H9 (cell line): ENCODE data around the gene MAPKAP1. TPM values are rescaled to one million over a fixed set of nuclear protein-coding genes. Genes with fewer than 3 reads are reported as not detected.

Experiments used
- DNase-seq: peaks from one replicate; pipeline ENCODE4 v3.0.0-alpha.2; 2017
- H2AFZ ChIP-seq: one replicate; pipeline ENCODE4 v1.6.1; 2013; ENCODE audit warnings: mild to moderate bottlenecking, low read length, control low read depth, moderate library complexity
- H2AK5ac ChIP-seq: 2 replicates; pipeline ENCODE4 v1.6.1; 2013; ENCODE audit warnings: low read length, control low read depth, mixed read lengths; ENCODE audit not compliant: insufficient read length
- H2BK120ac ChIP-seq: one replicate; pipeline ENCODE4 v1.6.1; 2013; ENCODE audit warnings: low read depth, mild to moderate bottlenecking, low read length, control low read depth, inconsistent platforms; ENCODE audit not compliant: poor library complexity, severe bottlenecking
- H2BK12ac ChIP-seq: 2 replicates; pipeline ENCODE4 v1.6.1; 2013; ENCODE audit warnings: low read length, control low read depth, mixed read lengths, low read depth; ENCODE audit not compliant: insufficient read length
- H2BK15ac ChIP-seq: 2 replicates; pipeline ENCODE4 v1.6.1; 2013; ENCODE audit warnings: low read depth, low read length, control low read depth
- H2BK20ac ChIP-seq: one replicate; pipeline ENCODE4 v1.6.1; 2013; ENCODE audit warnings: low read depth, mild to moderate bottlenecking, low read length, control low read depth, inconsistent platforms; ENCODE audit not compliant: poor library complexity, severe bottlenecking
- H2BK5ac ChIP-seq: 2 replicates; pipeline ENCODE4 v1.6.1; 2013; ENCODE audit warnings: low read length, control low read depth, mixed read lengths; ENCODE audit not compliant: insufficient read length
- H3K14ac ChIP-seq: 2 replicates; pipeline ENCODE4 v1.6.1; 2013; ENCODE audit warnings: low read length, control low read depth; ENCODE audit not compliant: insufficient read depth
- H3K18ac ChIP-seq: 2 replicates; pipeline ENCODE4 v1.6.1; 2013; ENCODE audit warnings: low read depth, mild to moderate bottlenecking, mixed read lengths, low read length, control low read depth; ENCODE audit not compliant: insufficient read length
- H3K23ac ChIP-seq: 2 replicates; pipeline ENCODE4 v1.6.1; 2013; ENCODE audit warnings: low read length, control low read depth, mixed read lengths, low read depth; ENCODE audit not compliant: insufficient read length
- H3K23me2 ChIP-seq: 2 replicates; pipeline ENCODE4 v1.6.1; 2013; ENCODE audit warnings: low read depth, mild to moderate bottlenecking, mixed read lengths, low read length, control low read depth; ENCODE audit not compliant: insufficient read length, poor library complexity, severe bottlenecking
- H3K27ac ChIP-seq: 2 replicates; pipeline ENCODE4 v1.5.1; 2013; ENCODE audit warnings: low read length, control low read depth, mixed read lengths, low read depth; ENCODE audit not compliant: insufficient read length
- H3K27me3 ChIP-seq: 2 replicates; pipeline ENCODE4 v1.6.1; 2013; ENCODE audit warnings: low read length, control low read depth, inconsistent platforms; ENCODE audit not compliant: insufficient read depth
- H3K4ac ChIP-seq: 2 replicates; pipeline ENCODE4 v1.6.1; 2013; ENCODE audit warnings: low read depth, mild to moderate bottlenecking, control low read depth, inconsistent platforms, low read length, moderate library complexity
- H3K4me1 ChIP-seq: 2 replicates; pipeline ENCODE4 v1.6.1; 2013; ENCODE audit warnings: low read length, control low read depth, inconsistent platforms; ENCODE audit not compliant: insufficient read depth
- H3K4me2 ChIP-seq: 2 replicates; pipeline ENCODE4 v1.6.1; 2013; ENCODE audit warnings: low read length, control low read depth, mixed read lengths; ENCODE audit not compliant: insufficient read length, insufficient read depth
- H3K56ac ChIP-seq: 2 replicates; pipeline ENCODE4 v1.6.1; 2013; ENCODE audit warnings: low read depth, mild to moderate bottlenecking, mixed read lengths, low read length, control low read depth; ENCODE audit not compliant: insufficient read length
- H3K79me1 ChIP-seq: 2 replicates; pipeline ENCODE4 v1.6.1; 2013; ENCODE audit warnings: low read depth, mild to moderate bottlenecking, moderate library complexity, low read length, control low read depth, inconsistent platforms; ENCODE audit not compliant: insufficient read depth, poor library complexity, severe bottlenecking
- H3K79me2 ChIP-seq: 2 replicates; pipeline ENCODE4 v1.6.1; 2013; ENCODE audit warnings: low read length, control low read depth, inconsistent platforms; ENCODE audit not compliant: insufficient read depth
- H3K9ac ChIP-seq: 2 replicates; pipeline ENCODE4 v1.6.1; 2013; ENCODE audit warnings: low read length, control low read depth, mixed read lengths; ENCODE audit not compliant: insufficient read length; ENCODE audit errors: extremely low read depth
- H3K9me3 ChIP-seq: one replicate; pipeline ENCODE4 v1.6.1; 2013; ENCODE audit warnings: low read depth, low read length, inconsistent platforms; ENCODE audit not compliant: control insufficient read depth
- H3T11ph ChIP-seq: one replicate; pipeline ENCODE4 v1.6.1; 2013; ENCODE audit warnings: mild to moderate bottlenecking, low read length, control low read depth, inconsistent platforms
- H4K20me1 ChIP-seq: one replicate; pipeline ENCODE4 v1.6.1; 2013; ENCODE audit not compliant: control insufficient read depth, insufficient read length, insufficient read depth
- H4K5ac ChIP-seq: 2 replicates; pipeline ENCODE4 v1.6.1; 2013; ENCODE audit warnings: low read depth, mild to moderate bottlenecking, mixed read lengths, low read length, control low read depth; ENCODE audit not compliant: insufficient read length
- H4K8ac ChIP-seq: replicated peaks from 2 replicates; pipeline ENCODE4 v1.6.1; 2013; ENCODE audit warnings: low read length, control low read depth, mixed read lengths, low read depth; ENCODE audit not compliant: insufficient read length
- H4K91ac ChIP-seq: 2 replicates; pipeline ENCODE4 v1.6.1; 2013; ENCODE audit warnings: low read depth, mild to moderate bottlenecking, moderate library complexity, mixed read lengths, low read length, control low read depth; ENCODE audit not compliant: insufficient read length
- H3K27ac Mint-ChIP-seq, 3 experiments: 2 replicates in 2 of 3; 3 replicates in 1 of 3; pipeline ENCODE4 v1.8.0; 2020 to 2021; ENCODE audit warnings: mixed read lengths in 3 of 3, mild to moderate bottlenecking in 1 of 3, moderate library complexity in 1 of 3
- H3K27me3 Mint-ChIP-seq: 2 replicates; pipeline ENCODE4 v1.8.0; 2021; ENCODE audit warnings: low read depth, mild to moderate bottlenecking, moderate library complexity, mixed read lengths
- H3K36me3 Mint-ChIP-seq, 3 experiments: 2 replicates in 2 of 3; 3 replicates in 1 of 3; pipeline ENCODE4 v1.8.0; 2020 to 2021; ENCODE audit warnings: low read depth in 3 of 3, mixed read lengths in 3 of 3; ENCODE audit not compliant: insufficient read depth in 1 of 3
- H3K4me1 Mint-ChIP-seq, 2 experiments: 2 replicates each; pipeline ENCODE4 v1.8.0; 2020; ENCODE audit warnings: mixed read lengths in 2 of 2
- H3K4me3 Mint-ChIP-seq, 2 experiments: 2 replicates in 1 of 2; 3 replicates in 1 of 2; pipeline ENCODE4 v1.8.0; 2020 to 2021; ENCODE audit warnings: mild to moderate bottlenecking in 2 of 2, mixed read lengths in 2 of 2, moderate library complexity in 1 of 2
- H3K9me3 Mint-ChIP-seq, 2 experiments: 2 replicates in 1 of 2; 3 replicates in 1 of 2; pipeline ENCODE4 v1.8.0; 2020; ENCODE audit warnings: mild to moderate bottlenecking in 2 of 2, mixed read lengths in 2 of 2, moderate library complexity in 1 of 2
- CTCF ChIP-seq: fragments of 200-600 bp; sonication (generic); conservative IDR thresholded peaks from 3 replicates; pipeline ENCODE4 v1.8.0; 2021; ENCODE audit warnings: antibody characterized with exemption, mild to moderate bottlenecking
- WGBS: extraction: QIAGEN DNeasy Blood & Tissue Kit; methylation state at CpG from one replicate; pipeline ENCODE4 v1.1.7; 2013; ENCODE audit warnings: missing lambda C conversion rate, low lambda C conversion rate, mixed read lengths; ENCODE audit not compliant: insufficient read length; ENCODE audit errors: extremely low coverage; 5-methylcytosine and 5-hydroxymethylcytosine counted together
- total RNA-seq: library from RNA; stranded (reverse); gene quantifications from 2 replicates; pipeline ENCODE4 v1.2.1, GENCODE V29; 2021

The MAPKAP1 gene
- total RNA-seq, 1 experiment from 2014 or later, result 97.0 TPM

- H4K5ac ChIP-seq, result no peak overlapping the region
- no peak overlapping the region for H2AFZ ChIP-seq
- Mint-ChIP-seq H3K4me1 (peaks cover 2 to 9% of the 10 kb centered on the region in 2 experiments), H3K36me3 (peaks cover 2 to 7% (median 4%) of the 10 kb centered on the region in 3 experiments; a peak in 2 of 7 replicates), H3K27ac (no peak overlapping the region; a peak in 1 of 7 replicates), H3K4me3 (no peak overlapping the region), H3K27me3 (no peaks in the 10 kb centered on the region), H3K9me3 (no peaks in the 10 kb centered on the region)
- H4K20me1 ChIP-seq, result no peaks in the 10 kb centered on the region
- no peak overlapping the region for H4K91ac ChIP-seq
- H3K4ac ChIP-seq, result no peak overlapping the region
- H2BK12ac ChIP-seq, result no peak overlapping the region
- 0 out of 2 replicates have a peak, but pooled peaks cover 4% of the 10 kb centered on the region for H3K79me2 ChIP-seq
- H3K23me2 ChIP-seq, result no peaks in the 10 kb centered on the region
- no peak overlapping the region for H3K23ac ChIP-seq
- no CpG with 5 or more reads among the region's 4 CpGs for WGBS
- no peak overlapping the region for H2BK120ac ChIP-seq
- H3K56ac ChIP-seq, result no peak overlapping the region
- H3K27ac ChIP-seq, result no peak overlapping the region
- H3K4me2 ChIP-seq, result no peak overlapping the region
- no peak overlapping the region for H2BK15ac ChIP-seq
- H3K9ac ChIP-seq, result no peak overlapping the region
- no peak for TF ChIP-seq CTCF
- no peak overlapping the region for H2BK5ac ChIP-seq
- no peaks in the 10 kb centered on the region for H3K9me3 ChIP-seq
- no peak overlapping the region for H3K14ac ChIP-seq
- H3T11ph ChIP-seq, result no peak overlapping the region
- no peak overlapping the region for H3K18ac ChIP-seq
- no peak overlapping the region for H2BK20ac ChIP-seq
- no peaks in the 10 kb centered on the region for H3K79me1 ChIP-seq
- no peak overlapping the region for H2AK5ac ChIP-seq
- DNase-seq, result no peak
- H3K27me3 ChIP-seq, result no peaks in the 10 kb centered on the region
- no peak overlapping the region for H4K8ac ChIP-seq
- H3K4me1 ChIP-seq, result peaks cover 2% of the 10 kb centered on the region; the same call in 1 of the 2 replicates
Observed at GRCh38 chr9:125561509-125562148, 145.4 kb downstream of the MAPKAP1 start.
